Activated CD8-positive, alpha-beta memory T cell treated with anti-CD3 and anti-CD28 coated beads for 48 hours (primary cell): ENCODE measurements around the gene HLA-DOA.
A peak's percentile ranks its signal among the peaks of the same experiment; 100 is the strongest.

ENCODE experiments used
- DNase-seq, 3 experiments: peaks; one replicate each; pipeline ENCODE4 v3.0.0-alpha.2; 2020; ENCODE audit warnings: low read depth in 2 of 3, low spot score in 2 of 3

HLA-DOA gene

DNA sequence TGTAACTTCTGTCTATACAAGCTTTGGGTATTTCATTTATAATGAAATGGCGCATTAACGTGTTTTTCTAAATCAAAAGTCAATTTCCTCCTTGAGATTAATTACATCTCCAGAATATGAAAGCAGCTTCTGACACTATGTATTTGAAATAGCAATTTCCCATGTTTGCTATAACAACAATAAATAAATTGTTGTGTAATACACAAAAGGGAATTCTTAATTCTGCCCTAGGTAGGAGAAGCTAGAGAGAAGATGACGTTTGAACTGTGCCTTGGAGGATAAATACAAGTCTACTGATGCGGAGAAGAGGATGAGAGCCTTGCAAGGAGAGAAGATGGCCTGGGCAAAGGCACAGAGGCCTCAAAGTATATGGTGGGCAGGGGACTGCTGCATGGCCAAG, 7.6 kb upstream of the HLA-DOA start:
- no peak for DNase-seq

DNA sequence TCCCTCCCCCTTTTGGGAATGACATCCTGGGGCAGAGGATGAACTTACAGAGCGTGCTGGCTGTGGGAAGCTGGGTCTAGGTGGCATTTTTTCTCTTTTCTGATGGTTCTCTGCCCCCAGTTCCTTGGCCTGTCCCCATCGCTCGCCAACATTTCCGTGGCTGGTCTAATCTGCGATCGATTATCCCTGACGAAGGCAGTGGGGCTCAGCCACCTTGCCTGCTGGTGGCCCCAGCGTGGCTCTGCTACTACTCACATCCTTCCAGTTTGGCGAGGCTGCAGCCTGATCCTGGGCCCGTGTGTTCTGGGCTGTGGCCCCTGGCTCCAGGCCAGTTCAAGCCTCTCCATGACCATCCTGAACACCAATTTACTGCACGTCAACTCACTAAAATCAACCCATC, 6.4 kb upstream of the HLA-DOA start:
- no peak for DNase-seq

- DNase-seq = no peak
Observed at GRCh38 chr6:33014841-33015634, 5.6 kb upstream of the HLA-DOA start.

DNA sequence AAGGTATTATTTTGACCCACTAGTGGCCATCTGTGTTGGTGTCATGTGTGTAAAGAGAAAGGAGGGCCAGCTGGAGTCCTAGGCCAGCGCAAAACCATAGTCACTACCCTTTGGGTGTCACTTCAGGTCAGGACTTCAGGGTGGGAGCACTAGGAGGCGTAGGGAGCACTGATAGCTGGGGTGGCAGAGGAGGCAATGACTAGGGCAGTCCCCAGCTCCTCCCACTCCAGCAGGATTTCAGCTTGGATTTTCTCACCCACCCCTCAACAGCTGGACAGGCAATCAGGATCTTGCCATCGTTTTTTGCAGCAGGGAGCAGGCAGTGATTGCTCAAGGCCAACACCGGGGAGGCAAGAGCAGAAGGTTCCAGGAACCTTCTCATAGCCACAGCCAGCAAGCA, 4.2 kb upstream of the HLA-DOA start:
- DNase-seq = no peak

DNA sequence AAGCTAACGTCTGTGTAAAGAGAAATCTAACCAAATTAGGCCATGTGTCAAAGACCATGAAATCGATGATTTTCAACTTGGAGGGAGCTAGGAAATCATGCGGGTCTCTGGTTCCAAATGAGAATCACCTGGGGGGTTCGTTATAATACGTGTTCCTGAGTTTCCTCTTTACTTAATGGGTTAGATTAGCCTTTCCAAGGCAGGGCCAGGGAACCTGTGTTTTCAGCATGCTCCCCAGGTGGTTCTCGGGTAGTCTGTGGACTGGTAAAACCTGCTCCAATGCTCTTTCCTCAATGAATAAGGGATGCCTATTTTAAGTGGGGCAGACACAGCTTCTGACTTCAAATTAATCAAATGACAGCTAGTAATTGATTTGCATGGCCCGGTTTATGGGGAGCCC, 965 bp upstream of the HLA-DOA start:
- DNase-seq = no peak

GRCh38 chr6:33007831-33008400, 1.5 kb downstream of the HLA-DOA start:
- no peak for DNase-seq

DNA sequence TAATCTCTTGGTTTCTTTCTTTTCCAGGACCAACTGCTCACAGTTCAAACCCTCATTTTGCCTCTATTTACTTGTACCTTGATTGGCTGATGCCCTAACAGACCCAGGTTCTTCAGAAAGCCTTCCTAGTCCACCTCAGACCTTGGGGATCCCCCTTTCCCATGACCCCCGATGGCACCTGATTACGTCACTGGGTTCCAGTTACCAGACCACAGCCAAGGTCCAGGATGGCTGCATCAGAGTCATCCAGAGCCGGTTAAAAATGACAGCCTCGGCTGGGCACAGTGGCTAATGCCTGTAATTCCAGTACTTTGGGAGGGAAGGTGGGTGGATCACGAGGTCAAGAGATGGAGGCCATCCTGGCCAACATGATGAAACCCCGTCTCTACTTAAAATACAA, 4.5 kb downstream of the HLA-DOA start:
- DNase-seq = no peak

GRCh38 chr6:33001685-33002084, 7.7 kb downstream of the HLA-DOA start:
- DNase-seq = no peak

DNA sequence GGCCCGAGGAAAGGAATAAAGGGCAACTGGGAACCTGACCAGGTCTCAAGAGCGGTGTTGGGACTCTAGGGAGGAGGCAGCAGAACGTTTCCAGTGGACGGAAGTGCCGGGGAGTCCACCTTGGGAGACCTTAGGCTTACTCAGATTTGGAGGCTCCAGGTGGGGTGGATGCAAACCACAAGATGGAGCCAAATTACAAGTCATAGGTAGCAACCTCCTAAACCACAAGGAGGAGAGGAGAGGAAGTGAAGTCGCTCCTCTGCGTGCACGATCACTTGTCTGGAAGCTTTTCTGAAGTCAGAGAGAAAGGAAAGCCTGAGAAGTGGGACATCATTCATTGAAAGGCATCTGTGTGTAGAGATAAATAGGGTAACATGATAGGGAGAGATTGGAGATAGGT, 9.3 kb downstream of the HLA-DOA start:
- no peak for DNase-seq

DNA sequence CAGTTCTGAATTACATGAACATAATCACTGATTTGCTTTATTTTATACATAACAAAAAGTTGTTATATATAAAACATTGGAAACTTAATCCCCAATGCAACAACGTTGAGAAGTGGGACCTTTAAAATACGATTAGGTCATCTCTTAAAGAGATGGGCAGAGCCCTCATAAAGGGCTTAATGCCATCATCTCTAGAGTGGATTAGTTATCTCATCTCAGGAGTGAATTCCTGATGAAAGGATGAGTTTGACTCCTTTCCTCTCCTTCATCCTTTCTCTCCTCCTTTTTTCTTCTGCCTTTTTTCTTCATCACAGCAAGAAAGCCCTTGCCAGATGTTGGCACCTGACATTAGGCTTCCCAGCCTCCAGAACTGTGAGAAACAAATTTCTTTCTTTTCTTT, 13.9 kb downstream of the HLA-DOA start:
- DNase-seq = no peak

DNA sequence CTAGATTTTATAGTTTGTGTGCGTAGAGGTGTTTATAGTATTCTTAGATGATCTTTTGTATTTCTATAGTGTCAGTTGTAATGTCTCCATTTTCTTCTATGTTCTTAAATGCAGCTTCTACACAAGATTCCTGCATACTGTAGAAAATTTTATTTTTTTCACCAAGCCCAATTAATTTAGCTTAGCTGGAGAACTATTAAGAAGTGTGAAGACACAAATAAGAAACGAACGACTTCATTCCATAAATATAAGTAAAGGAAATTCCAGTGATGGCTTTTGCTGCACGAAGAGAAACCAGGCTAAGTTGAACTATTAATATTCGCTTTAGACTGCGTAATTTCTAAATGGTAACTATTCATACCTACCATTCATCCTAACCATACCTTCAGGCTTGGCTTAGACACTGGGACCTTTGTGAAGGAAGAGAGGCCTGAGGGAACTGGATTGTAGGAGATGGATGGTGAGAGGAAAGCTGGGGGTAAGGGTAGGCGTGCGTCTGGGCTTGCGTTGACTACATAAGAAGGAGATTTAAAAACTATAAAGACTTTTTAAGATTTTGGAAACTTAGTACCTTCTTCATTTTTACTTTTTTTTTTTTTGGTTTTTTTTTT, 15.9 kb downstream of the HLA-DOA start:
- DNase-seq = no peak

DNA sequence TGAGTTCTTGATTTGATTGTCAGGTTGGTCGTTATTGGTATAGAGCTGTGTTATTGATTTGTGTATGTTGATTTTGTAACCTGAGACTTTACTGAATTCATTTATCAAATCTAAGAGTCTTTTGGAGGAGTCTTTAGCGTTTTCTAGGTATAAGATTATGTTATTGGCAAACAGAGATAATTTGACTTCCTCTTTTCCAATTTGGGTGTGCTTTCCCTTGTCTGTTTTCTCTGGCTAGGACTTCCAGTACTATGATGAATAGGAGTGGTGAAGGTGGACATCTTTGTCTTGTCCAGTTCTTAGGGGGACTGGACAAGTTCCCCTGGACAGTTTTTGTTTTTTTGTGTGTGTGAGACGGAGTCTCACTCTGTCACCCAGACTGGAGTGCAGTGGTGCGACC, 17.4 kb downstream of the HLA-DOA start:
- no peak for DNase-seq

GRCh38 chr6:32989368-32989767, 20.0 kb downstream of the HLA-DOA start:
- no peak for DNase-seq

DNA sequence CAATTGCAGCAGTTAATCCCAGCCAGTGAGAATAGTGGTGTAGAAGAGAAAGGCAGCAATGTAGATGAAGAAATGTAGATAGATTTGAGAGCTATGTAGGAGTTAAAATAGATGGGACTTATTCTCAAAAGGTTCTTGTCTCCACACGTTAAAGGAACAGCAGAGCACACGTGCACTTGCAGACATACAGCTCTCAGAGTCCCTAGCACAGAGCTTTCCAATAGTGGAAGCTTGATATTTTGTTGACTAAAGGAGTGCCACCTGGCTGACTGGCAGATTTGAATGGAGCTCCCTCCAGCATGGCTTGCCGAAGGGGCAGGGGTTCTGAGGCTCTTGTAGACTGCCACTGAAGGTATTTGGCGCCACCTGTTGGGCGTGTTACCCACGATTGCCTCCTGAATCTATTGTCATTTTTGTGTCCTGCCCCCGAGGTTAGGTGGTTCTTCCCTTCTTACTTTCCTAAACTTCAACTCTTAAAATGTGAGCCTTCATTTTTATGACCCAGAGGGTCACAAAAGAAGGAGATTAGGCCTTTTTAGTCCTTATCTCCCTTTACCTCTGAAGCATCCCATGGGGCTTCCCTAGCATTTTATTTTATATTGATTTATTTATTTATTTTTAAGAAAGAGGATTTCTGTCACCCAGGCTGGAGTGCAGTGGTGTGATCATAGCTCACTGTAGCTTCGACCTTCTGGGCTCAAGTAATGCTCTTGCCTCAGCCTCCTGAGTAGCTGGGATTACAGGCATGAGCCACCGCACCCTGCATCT, 24.6 kb downstream of the HLA-DOA start:
- DNase-seq = peak; percentile 57 to 81 (median 74)

DNA sequence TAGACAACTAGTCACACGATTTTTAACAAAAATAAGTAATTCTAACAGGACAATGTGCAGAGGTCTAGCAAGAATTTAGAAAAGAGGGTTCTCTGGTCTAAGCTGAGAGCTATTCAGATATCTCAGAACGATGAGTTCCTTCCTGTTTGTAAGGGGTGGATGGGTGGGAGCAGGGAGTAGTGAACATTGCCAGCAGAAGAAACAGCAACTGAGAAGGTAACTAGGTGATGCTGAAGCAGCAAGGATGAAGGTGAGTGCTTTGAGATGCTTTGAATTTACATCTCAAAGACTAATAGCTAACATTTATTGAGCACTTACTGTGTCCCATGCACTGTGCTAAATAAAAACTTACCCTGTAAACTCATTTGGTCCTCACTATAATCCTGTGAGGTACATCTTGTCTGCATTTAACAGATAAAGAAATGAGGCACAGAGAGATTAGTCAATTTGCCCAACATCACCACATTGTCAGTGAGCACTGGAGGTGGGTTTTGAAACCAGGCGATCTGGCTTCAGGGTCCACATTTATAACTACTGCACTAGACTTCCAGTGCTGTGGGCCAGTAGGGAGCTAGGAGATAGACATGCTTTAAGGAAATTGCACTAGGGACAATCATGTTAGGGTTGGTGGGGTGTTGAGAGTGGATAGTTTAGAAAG, 25.3 kb downstream of the HLA-DOA start:
- DNase-seq = no peak

- no peak for DNase-seq
Observed at GRCh38 chr6:32983493-32983848, 25.9 kb downstream of the HLA-DOA start.

DNA sequence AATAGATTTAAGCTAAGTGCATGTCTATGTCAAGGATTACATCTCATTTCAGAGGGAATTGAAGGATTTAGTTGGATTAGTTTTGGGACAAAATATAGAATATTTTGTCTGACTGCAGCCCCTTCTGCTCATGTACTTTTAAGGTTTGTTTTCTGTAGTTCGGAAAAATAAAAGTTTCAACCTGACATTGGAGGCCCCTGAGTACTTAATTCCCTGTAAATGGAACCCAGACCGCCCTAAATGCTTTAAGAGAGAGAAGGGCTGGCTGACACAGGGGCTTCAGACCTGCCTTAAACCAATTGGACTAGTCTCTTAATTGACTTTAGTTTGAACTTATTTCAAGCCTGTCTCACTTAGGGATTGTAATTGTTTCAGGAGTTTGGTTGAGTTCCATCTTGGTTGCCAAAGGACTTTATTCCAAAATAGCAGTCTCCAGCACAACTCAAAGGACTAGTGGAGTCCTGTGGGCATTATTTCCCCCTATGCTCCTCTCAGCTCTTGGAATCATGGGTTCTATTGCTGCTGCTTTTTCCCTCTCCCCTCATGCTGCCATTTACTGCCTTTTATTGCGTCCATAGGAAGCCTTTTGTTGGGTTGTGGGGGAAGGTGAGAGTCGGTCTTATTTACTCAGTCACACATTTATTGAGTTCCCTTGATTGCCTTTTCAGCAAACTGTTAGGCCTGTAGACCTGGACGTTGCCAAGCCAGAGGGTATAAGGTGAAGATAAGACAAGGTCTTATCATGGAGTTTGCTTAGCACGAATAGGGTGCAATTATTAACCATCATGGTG, 26.5 kb downstream of the HLA-DOA start:
- no peak for DNase-seq

DNA sequence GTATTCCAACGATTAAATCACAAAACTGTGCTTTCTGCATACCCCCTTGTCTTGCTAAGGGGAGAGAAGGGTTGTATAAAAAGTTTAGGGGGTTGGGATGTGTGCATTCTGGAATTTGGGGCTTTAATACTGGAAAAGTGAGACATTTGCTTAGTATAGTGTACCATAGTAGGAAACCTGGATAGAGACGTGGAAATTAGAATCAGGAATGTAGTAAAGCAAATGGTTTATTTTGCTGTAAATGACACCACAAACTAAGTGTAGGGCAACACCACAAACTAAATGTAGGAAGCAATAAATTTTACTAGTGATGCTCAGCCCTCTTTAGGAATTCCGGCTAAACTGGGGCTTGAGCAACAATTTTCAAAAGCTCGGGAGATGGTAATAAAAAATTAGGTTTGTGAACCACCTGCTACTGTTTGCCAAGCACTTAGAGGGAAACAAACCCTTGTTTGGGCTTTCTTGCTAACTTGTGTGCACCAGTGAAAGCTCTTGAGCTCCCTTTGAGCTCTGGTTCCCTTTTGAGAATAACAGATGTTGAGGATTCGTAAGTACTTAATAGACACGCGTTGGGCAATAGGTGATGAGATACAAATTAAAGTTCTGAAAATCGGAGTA, 27.2 kb downstream of the HLA-DOA start:
- DNase-seq = no peak

DNA sequence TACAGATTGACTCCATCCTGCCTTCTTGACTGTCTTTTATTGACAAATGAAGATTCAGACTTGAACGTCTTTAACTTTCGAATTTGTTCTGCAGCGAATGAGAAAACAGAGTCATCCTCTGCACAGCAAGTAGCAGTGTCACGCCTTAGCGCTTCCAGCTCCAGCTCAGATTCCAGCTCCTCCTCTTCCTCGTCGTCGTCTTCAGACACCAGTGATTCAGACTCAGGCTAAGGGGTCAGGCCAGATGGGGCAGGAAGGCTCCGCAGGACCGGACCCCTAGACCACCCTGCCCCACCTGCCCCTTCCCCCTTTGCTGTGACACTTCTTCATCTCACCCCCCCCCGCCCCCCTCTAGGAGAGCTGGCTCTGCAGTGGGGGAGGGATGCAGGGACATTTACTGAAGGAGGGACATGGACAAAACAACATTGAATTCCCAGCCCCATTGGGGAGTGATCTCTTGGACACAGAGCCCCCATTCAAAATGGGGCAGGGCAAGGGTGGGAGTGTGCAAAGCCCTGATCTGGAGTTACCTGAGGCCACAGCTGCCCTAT, 28.8 kb downstream of the HLA-DOA start:
- no peak for DNase-seq
